GM18519 (cell line): Measurements from ENCODE around the gene SPSB1.

ENCODE experiments used
- ATAC-seq: cut with Tn5 transposase; IDR thresholded peaks from one replicate; pipeline ENCODE4 v1.9.1; 2021; ENCODE audit warnings: mild to moderate bottlenecking, moderate library complexity; ENCODE audit not compliant: unreplicated experiment, low FRiP score

The SPSB1 gene

GRCh38 chr1:9278585-9279153, 14.0 kb upstream of the SPSB1 start:
- no peak for ATAC-seq

- ATAC-seq = no peak
These were observed 13.4 kb upstream of the SPSB1 start for GRCh38 chr1:9279172-9279840.

- ATAC-seq = no peak
These were observed 12.5 kb upstream of the SPSB1 start for GRCh38 chr1:9280015-9280860.

- no peak for ATAC-seq
These were observed 11.4 kb upstream of the SPSB1 start for GRCh38 chr1:9281071-9281827.

GRCh38 chr1:9281908-9282695, 10.6 kb upstream of the SPSB1 start:
- ATAC-seq = no peak

GRCh38 chr1:9282696-9282955, 10.1 kb upstream of the SPSB1 start:
- ATAC-seq = no peak

- ATAC-seq = no peak
These were observed 8.6 kb upstream of the SPSB1 start for GRCh38 chr1:9284061-9284460.

GRCh38 chr1:9286556-9286955, 6.1 kb upstream of the SPSB1 start:
- ATAC-seq = no peak

GRCh38 chr1:9289090-9289534, 3.6 kb upstream of the SPSB1 start:
- ATAC-seq = no peak

- ATAC-seq = no peak
These were observed 2.8 kb upstream of the SPSB1 start for GRCh38 chr1:9289711-9290485.

- no peak for ATAC-seq
These were observed 757 bp upstream of the SPSB1 start for GRCh38 chr1:9291914-9292360.

- ATAC-seq = no peak
These were observed 493 bp downstream of the SPSB1 start for GRCh38 chr1:9293241-9293532.

- no peak for ATAC-seq
These were observed 1.1 kb downstream of the SPSB1 start for GRCh38 chr1:9293533-9294404.

GRCh38 chr1:9294405-9294773, 1.7 kb downstream of the SPSB1 start:
- no peak for ATAC-seq

- ATAC-seq = no peak
These were observed 2.4 kb downstream of the SPSB1 start for GRCh38 chr1:9294910-9295636.

GRCh38 chr1:9295884-9296283, 3.2 kb downstream of the SPSB1 start:
- no peak for ATAC-seq

GRCh38 chr1:9296850-9297249, 4.2 kb downstream of the SPSB1 start:
- ATAC-seq = no peak

- no peak for ATAC-seq
These were observed 5.1 kb downstream of the SPSB1 start for GRCh38 chr1:9297831-9298230.
